HepG2 (cell line): Measurements from ENCODE around the gene KCNK17. TPM values are rescaled to one million over a fixed set of nuclear protein-coding genes. Genes with fewer than 3 reads are reported as not detected.

Experiments used
- RNF2 ChIP-seq: fragments of 450-650 bp; conservative IDR thresholded peaks from 2 replicates; pipeline ENCODE4 v1.6.1; 2016; ENCODE audit warnings: low read depth
- RXRB ChIP-seq: IDR thresholded peaks from 2 replicates; pipeline ENCODE4 v1.6.1; 2016; ENCODE audit warnings: borderline replicate concordance, missing genetic modification reagents, missing compliant biosample characterization
- polyA plus RNA-seq, 8 experiments: library from polyadenylated mRNA; depleted of rRNA in 3 of 8; stranded (reverse) in 7 of 8; unstranded in 1 of 8; fragments of >200 nt; fragmentation: Illumina TruSeq in 4 of 8; extraction: Trizol in 4 of 8; gene quantifications; 2 replicates each; pipeline versions ENCODE4 v1.2.1 to v1.2.3, GENCODE V29; 2011 to 2016; ENCODE audit warnings: low read depth in 4 of 8, missing spikeins in 1 of 8, mixed read lengths in 1 of 8; ENCODE audit not compliant: insufficient read depth in 1 of 8
- total RNA-seq, 5 experiments: library from RNA; depleted of rRNA; stranded (reverse); fragments of >200 nt; fragmentation: Illumina TruSeq; extraction: Trizol; gene quantifications; 2 replicates each; pipeline ENCODE4 v1.2.3, GENCODE V29; 2016; ENCODE audit warnings: low read depth in 1 of 5
- TF ChIP-seq, protein P1 (sequence below): fragments of 450-650 bp; IDR thresholded peaks from 2 replicates; pipeline ENCODE4 v1.6.1; 2017; ENCODE audit warnings: mild to moderate bottlenecking
- TF ChIP-seq, protein P2 (sequence below): sonication (generic); formaldehyde crosslinking; IDR thresholded peaks from 2 replicates; pipeline ENCODE4 v1.5.1; 2020; ENCODE audit warnings: mild to moderate bottlenecking, missing genetic modification reagents, moderate library complexity
- TF ChIP-seq, protein P3 (sequence below): IDR thresholded peaks from 2 replicates; pipeline ENCODE4 v1.6.1; 2018; ENCODE audit warnings: missing genetic modification reagents, mild to moderate bottlenecking, missing compliant biosample characterization
- TF ChIP-seq, protein P4 (sequence below), 2 experiments: fragments of 450-650 bp in 1 of 2; sonication (generic) in 1 of 2; formaldehyde crosslinking in 1 of 2; IDR thresholded peaks; 2 replicates each; pipeline versions ENCODE4 v1.6.1 to v1.8.0; 2016 to 2022; ENCODE audit warnings: antibody characterized with exemption in 1 of 2, mild to moderate bottlenecking in 1 of 2, missing genetic modification reagents in 1 of 2

Gene KCNK17
- total and polyA plus RNA-seq, 2 of the 13 experiments (the other 11 are each of a cell fraction or from before 2014, with no cell fraction given), result not detected

DNA sequence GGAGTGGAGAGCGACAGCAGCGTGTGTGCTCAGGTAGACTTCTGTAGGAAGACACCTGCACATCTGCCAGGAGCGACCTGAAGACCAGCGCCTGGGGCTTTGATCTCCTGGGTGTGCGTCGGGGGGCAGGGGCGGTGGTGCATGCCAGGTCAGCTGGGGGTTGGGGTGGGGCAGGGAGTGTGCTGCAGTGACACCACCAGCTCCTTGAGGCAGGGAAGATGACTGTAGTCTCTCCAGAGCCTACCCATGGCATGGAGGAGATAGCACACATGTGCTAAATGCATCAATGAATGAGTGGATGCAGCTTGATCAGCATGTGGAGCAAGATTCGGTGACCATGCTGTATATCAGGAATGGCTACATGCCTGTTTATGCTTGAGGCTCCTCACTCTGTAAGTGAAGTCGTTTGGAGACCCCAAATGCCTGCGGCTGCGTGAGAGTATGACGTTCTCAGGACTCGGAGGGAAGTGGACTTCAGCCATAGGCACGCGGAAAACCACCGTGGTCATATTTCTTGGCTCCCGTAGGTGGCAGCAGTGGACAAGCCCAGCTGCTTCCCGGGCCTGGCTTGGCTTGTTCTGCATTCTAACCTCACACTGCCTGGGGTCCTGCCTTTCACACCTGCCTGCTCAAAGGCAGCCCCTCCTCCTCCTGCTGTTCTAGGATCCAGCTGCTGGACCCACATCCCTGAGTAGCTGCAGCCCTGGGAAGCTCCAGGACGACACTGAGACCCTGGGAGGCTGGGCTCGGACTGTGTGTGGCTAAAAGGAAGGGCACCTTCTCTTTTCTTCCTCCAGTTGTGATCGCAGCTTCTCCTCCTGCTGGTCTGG lies 47.7 kb upstream of the KCNK17 start (continued):
- TF ChIP-seq, protein P1, sequence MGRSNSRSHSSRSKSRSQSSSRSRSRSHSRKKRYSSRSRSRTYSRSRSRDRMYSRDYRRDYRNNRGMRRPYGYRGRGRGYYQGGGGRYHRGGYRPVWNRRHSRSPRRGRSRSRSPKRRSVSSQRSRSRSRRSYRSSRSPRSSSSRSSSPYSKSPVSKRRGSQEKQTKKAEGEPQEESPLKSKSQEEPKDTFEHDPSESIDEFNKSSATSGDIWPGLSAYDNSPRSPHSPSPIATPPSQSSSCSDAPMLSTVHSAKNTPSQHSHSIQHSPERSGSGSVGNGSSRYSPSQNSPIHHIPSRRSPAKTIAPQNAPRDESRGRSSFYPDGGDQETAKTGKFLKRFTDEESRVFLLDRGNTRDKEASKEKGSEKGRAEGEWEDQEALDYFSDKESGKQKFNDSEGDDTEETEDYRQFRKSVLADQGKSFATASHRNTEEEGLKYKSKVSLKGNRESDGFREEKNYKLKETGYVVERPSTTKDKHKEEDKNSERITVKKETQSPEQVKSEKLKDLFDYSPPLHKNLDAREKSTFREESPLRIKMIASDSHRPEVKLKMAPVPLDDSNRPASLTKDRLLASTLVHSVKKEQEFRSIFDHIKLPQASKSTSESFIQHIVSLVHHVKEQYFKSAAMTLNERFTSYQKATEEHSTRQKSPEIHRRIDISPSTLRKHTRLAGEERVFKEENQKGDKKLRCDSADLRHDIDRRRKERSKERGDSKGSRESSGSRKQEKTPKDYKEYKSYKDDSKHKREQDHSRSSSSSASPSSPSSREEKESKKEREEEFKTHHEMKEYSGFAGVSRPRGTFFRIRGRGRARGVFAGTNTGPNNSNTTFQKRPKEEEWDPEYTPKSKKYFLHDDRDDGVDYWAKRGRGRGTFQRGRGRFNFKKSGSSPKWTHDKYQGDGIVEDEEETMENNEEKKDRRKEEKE, result no peak
- TF ChIP-seq, protein P2, sequence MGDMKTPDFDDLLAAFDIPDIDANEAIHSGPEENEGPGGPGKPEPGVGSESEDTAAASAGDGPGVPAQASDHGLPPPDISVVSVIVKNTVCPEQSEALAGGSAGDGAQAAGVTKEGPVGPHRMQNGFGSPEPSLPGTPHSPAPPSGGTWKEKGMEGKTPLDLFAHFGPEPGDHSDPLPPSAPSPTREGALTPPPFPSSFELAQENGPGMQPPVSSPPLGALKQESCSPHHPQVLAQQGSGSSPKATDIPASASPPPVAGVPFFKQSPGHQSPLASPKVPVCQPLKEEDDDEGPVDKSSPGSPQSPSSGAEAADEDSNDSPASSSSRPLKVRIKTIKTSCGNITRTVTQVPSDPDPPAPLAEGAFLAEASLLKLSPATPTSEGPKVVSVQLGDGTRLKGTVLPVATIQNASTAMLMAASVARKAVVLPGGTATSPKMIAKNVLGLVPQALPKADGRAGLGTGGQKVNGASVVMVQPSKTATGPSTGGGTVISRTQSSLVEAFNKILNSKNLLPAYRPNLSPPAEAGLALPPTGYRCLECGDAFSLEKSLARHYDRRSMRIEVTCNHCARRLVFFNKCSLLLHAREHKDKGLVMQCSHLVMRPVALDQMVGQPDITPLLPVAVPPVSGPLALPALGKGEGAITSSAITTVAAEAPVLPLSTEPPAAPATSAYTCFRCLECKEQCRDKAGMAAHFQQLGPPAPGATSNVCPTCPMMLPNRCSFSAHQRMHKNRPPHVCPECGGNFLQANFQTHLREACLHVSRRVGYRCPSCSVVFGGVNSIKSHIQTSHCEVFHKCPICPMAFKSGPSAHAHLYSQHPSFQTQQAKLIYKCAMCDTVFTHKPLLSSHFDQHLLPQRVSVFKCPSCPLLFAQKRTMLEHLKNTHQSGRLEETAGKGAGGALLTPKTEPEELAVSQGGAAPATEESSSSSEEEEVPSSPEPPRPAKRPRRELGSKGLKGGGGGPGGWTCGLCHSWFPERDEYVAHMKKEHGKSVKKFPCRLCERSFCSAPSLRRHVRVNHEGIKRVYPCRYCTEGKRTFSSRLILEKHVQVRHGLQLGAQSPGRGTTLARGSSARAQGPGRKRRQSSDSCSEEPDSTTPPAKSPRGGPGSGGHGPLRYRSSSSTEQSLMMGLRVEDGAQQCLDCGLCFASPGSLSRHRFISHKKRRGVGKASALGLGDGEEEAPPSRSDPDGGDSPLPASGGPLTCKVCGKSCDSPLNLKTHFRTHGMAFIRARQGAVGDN, result peak; percentile 48
- TF ChIP-seq, protein P3, sequence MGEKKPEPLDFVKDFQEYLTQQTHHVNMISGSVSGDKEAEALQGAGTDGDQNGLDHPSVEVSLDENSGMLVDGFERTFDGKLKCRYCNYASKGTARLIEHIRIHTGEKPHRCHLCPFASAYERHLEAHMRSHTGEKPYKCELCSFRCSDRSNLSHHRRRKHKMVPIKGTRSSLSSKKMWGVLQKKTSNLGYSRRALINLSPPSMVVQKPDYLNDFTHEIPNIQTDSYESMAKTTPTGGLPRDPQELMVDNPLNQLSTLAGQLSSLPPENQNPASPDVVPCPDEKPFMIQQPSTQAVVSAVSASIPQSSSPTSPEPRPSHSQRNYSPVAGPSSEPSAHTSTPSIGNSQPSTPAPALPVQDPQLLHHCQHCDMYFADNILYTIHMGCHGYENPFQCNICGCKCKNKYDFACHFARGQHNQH (CRISPR knock-in tag), result peak; percentile 31; the same call in 1 of the 2 replicates
- TF ChIP-seq RNF2 (no peak), RXRB (no peak)
- TF ChIP-seq, protein P4, sequence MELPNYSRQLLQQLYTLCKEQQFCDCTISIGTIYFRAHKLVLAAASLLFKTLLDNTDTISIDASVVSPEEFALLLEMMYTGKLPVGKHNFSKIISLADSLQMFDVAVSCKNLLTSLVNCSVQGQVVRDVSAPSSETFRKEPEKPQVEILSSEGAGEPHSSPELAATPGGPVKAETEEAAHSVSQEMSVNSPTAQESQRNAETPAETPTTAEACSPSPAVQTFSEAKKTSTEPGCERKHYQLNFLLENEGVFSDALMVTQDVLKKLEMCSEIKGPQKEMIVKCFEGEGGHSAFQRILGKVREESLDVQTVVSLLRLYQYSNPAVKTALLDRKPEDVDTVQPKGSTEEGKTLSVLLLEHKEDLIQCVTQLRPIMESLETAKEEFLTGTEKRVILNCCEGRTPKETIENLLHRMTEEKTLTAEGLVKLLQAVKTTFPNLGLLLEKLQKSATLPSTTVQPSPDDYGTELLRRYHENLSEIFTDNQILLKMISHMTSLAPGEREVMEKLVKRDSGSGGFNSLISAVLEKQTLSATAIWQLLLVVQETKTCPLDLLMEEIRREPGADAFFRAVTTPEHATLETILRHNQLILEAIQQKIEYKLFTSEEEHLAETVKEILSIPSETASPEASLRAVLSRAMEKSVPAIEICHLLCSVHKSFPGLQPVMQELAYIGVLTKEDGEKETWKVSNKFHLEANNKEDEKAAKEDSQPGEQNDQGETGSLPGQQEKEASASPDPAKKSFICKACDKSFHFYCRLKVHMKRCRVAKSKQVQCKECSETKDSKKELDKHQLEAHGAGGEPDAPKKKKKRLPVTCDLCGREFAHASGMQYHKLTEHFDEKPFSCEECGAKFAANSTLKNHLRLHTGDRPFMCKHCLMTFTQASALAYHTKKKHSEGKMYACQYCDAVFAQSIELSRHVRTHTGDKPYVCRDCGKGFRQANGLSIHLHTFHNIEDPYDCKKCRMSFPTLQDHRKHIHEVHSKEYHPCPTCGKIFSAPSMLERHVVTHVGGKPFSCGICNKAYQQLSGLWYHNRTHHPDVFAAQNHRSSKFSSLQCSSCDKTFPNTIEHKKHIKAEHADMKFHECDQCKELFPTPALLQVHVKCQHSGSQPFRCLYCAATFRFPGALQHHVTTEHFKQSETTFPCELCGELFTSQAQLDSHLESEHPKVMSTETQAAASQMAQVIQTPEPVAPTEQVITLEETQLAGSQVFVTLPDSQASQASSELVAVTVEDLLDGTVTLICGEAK (IDR thresholded peaks at IDR 0.05), result no peak
- TF ChIP-seq, protein P4 (CRISPR knock-in tag; IDR thresholded peaks at IDR 0.05), result no peak
